ENCODE measurements around the gene ISCA2.
"Not testable (repeated sequence)": the region's sequence is repeated elsewhere in the genome, so short reads cannot be mapped to it uniquely, and the experiment has no call there.

The ISCA2 gene

GRCh38 chr14:74493343-74494261 is at the start of gene ISCA2:
Gene ISCA2, plus strand, starts transcription at chr14:74493765. Its CDS starts 10 bp downstream, at chr14:74493775.
- DNase-seq, result peak; percentile 100

- no peak for DNase-seq
Measured at GRCh38 chr14:74444866-74445265, 48.7 kb upstream of the ISCA2 start.

- not testable (repeated sequence) for DNase-seq
Measured at GRCh38 chr14:74454397-74454796, 39.2 kb upstream of the ISCA2 start.

GRCh38 chr14:74456684-74457564 is 36.6 kb upstream of the ISCA2 start:
- DNase-seq, result no peak

- DNase-seq, result no peak
Measured at GRCh38 chr14:74457565-74457895, 36.0 kb upstream of the ISCA2 start.

- no peak for DNase-seq
Measured at GRCh38 chr14:74459289-74459946, 34.1 kb upstream of the ISCA2 start.

GRCh38 chr14:74459976-74460375 is 33.6 kb upstream of the ISCA2 start:
- no peak for DNase-seq

- no peak for DNase-seq
Measured at GRCh38 chr14:74462993-74463392, 30.6 kb upstream of the ISCA2 start.

- no peak for DNase-seq
Measured at GRCh38 chr14:74463697-74464096, 29.9 kb upstream of the ISCA2 start.

GRCh38 chr14:74464785-74465184 is 28.8 kb upstream of the ISCA2 start:
- no peak for DNase-seq

GRCh38 chr14:74465335-74465734 is 28.2 kb upstream of the ISCA2 start:
- DNase-seq, result no peak

- DNase-seq, result no peak
Measured at GRCh38 chr14:74468513-74468912, 25.1 kb upstream of the ISCA2 start.

GRCh38 chr14:74469548-74470518 is 23.7 kb upstream of the ISCA2 start:
- DNase-seq, result no peak

GRCh38 chr14:74472601-74473000 is 21.0 kb upstream of the ISCA2 start:
- DNase-seq, result no peak

GRCh38 chr14:74474376-74474775 is 19.2 kb upstream of the ISCA2 start:
- DNase-seq, result no peak

- DNase-seq, result no peak
Measured at GRCh38 chr14:74475678-74476077, 17.9 kb upstream of the ISCA2 start.

GRCh38 chr14:74476107-74476506 is 17.5 kb upstream of the ISCA2 start:
- DNase-seq, result no peak

- DNase-seq, result no peak
Measured at GRCh38 chr14:74476607-74477006, 17.0 kb upstream of the ISCA2 start.

GRCh38 chr14:74478996-74479635 is 14.4 kb upstream of the ISCA2 start:
- no peak for DNase-seq

- no peak for DNase-seq
Measured at GRCh38 chr14:74480046-74480445, 13.5 kb upstream of the ISCA2 start.

- no peak for DNase-seq
Measured at GRCh38 chr14:74482571-74482970, 11.0 kb upstream of the ISCA2 start.

GRCh38 chr14:74483321-74483720 is 10.2 kb upstream of the ISCA2 start:
- no peak for DNase-seq

Measured in NCI-H1048 (cell line).